HFFc6 (cell line): ENCODE data around the gene CALML5. TPM values are rescaled to one million over a fixed set of nuclear protein-coding genes. Genes with fewer than 3 reads are reported as not detected.

Experiments used
- DNase-seq: peaks from one replicate; pipeline ENCODE4 v3.0.0-alpha.2; 2018
- H3K27ac Mint-ChIP-seq: 2 replicates; pipeline ENCODE4 v1.8.0; 2020; ENCODE audit warnings: mild to moderate bottlenecking, mixed read lengths
- H3K27me3 Mint-ChIP-seq: 2 replicates; pipeline ENCODE4 v1.8.0; 2021; ENCODE audit warnings: mild to moderate bottlenecking, moderate library complexity, mixed read lengths; ENCODE audit not compliant: insufficient read depth
- H3K36me3 Mint-ChIP-seq: 2 replicates; pipeline ENCODE4 v1.8.0; 2021; ENCODE audit warnings: low read depth, mixed read lengths
- H3K4me1 Mint-ChIP-seq: 2 replicates; pipeline ENCODE4 v1.8.0; 2020; ENCODE audit warnings: low read depth, mixed read lengths
- H3K4me3 Mint-ChIP-seq: 2 replicates; pipeline ENCODE4 v1.8.0; 2020; ENCODE audit warnings: mild to moderate bottlenecking, moderate library complexity, mixed read lengths
- H3K9me3 Mint-ChIP-seq: 2 replicates; pipeline ENCODE4 v1.8.0; 2020; ENCODE audit warnings: mild to moderate bottlenecking, mixed read lengths
- total RNA-seq, 6 experiments: library from RNA; stranded (reverse); fragmentation: NEBNext Ultra II Directional; extraction: Animal tissue kit (Norgen Biotek cat#: 25700); gene quantifications; 2 replicates in 1 of 6; 3 replicates in 5 of 6; pipeline ENCODE4 v1.2.3, GENCODE V29; 2021
- TF ChIP-seq, protein P1 (sequence below): fragments of 200-600 bp; sonication (generic); IDR thresholded peaks from 2 replicates; pipeline ENCODE4 v1.5.0; 2021; ENCODE audit warnings: antibody characterized with exemption, mild to moderate bottlenecking

Gene CALML5
- total RNA-seq, 6 experiments from 2014 or later = not detected

DNA sequence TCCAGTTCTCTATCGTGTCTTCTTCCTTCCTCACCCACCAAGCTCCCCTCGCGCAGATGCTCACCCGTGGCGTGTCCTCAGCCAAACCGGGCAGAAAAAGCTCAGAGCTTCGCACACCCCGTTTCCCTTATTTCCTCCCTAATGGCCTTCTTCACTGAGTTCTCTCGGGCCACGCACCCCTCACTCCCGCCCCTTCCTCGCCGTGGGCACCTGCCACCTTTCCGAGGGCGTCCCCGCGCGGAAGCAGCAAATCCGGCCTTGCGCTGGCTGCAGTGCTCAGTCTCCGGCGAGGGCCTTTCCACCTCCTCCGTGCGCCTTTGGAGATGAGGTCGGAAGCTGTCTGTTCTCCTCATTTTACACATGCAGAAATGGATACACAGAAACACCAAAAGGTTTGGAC is 13.0 kb upstream of the CALML5 start:
- Mint-ChIP-seq H3K4me1 (no peaks in the 10 kb centered on the region; the same call in 1 of the 2 replicates), H3K27me3 (peaks cover 24% of the 10 kb centered on the region), H3K27ac (no peak overlapping the region), H3K36me3 (no peaks in the 10 kb centered on the region), H3K9me3 (no peaks in the 10 kb centered on the region), H3K4me3 (no peak overlapping the region)
- DNase-seq = no peak
- TF ChIP-seq, protein P1, sequence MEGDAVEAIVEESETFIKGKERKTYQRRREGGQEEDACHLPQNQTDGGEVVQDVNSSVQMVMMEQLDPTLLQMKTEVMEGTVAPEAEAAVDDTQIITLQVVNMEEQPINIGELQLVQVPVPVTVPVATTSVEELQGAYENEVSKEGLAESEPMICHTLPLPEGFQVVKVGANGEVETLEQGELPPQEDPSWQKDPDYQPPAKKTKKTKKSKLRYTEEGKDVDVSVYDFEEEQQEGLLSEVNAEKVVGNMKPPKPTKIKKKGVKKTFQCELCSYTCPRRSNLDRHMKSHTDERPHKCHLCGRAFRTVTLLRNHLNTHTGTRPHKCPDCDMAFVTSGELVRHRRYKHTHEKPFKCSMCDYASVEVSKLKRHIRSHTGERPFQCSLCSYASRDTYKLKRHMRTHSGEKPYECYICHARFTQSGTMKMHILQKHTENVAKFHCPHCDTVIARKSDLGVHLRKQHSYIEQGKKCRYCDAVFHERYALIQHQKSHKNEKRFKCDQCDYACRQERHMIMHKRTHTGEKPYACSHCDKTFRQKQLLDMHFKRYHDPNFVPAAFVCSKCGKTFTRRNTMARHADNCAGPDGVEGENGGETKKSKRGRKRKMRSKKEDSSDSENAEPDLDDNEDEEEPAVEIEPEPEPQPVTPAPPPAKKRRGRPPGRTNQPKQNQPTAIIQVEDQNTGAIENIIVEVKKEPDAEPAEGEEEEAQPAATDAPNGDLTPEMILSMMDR = no peak

DNA sequence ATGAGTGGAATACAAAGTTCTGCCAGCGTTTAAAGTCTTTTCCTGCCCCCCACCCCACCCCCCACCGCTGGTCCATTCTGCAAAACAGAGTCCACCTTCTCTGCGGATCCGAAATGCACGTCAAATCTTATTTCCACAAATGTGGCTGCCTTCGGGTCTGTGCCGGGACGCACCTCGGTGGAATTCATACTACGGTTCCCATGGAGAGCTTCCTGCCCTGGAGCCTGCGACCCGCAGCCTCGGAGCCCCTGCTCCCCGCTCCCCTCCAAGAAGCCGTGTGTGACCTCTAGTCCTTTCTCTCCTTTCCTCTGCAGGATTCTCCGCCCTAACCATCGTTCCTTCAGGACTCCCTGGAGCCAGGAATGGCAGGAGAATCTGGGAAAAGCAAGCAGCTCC is 12.5 kb upstream of the CALML5 start:
- Mint-ChIP-seq H3K36me3 (no peaks in the 10 kb centered on the region), H3K9me3 (no peaks in the 10 kb centered on the region), H3K27ac (no peak overlapping the region), H3K4me1 (no peaks in the 10 kb centered on the region; the same call in 1 of the 2 replicates), H3K27me3 (peaks cover 24% of the 10 kb centered on the region), H3K4me3 (no peak overlapping the region)
- DNase-seq = no peak
- TF ChIP-seq, protein P1 = no peak

DNA sequence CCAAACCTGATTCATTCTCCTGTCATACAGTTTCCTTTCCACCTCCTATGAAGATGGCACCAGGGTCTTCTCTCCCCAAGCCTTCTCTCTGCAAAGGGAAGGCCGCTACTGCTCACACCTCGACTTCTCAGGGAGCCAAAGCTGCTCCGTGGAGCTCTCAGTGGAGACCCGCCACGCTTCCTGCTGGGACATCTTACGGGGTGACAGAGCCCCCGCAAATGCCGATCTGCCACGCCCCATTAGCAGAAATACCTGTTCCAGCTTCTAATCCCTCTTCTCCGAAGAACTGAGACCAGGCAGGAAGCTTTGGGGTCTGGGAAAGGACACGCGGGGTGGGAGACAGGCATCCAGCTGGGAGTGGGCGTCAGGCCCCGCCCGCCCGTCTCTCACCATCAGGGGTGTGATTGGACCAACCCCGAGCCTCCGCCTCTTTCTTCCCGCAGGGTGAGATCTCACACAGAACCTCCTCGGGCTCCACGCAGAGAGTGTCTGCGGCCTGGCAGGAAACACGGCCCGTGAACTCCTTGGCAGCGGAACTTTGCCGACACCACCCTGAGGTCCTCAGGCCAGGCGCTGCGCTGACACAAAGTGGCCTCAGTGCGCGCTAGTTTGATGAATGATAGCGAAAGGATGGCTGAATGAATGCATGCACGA is 12.0 kb upstream of the CALML5 start:
- no peaks in the 10 kb centered on the region; the same call in 1 of the 2 replicates for H3K4me1 Mint-ChIP-seq
- H3K36me3 Mint-ChIP-seq = no peaks in the 10 kb centered on the region

DNA sequence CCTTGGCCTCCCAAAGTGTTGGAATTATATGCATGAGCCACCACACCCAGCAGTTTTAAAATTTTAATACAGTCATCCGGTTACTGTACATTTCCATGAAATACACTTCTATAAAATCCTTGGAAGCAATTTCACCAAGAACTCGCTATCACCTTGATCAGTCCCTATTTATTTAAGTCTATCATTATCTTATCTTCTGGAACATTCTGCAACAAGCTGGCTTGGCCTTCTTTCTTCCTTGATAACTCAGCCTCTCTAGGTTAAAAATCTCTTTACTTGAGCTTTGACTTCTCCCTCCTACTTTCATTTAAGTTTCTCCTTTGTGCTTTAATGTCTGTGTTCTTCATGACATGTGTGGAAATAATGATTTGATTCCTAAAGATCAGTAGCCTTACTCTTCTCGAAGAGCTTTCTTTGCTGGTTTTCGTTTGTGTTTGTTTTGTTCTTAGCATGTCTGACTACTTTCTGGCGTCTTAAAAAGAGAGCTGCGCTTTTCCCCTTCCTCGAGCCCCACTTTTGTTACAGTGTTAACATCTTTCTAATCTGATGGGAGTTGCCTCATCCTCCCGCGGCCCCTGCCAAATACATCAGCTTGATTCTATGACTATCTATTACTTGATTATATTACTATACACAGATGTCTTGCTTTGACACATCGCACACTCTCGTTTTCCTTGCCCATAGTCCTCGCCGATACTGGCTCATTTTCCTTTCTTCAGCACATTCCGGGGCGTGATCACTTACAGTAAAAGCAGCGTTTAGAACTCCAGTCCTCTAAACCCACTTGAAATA is 11.1 kb upstream of the CALML5 start:
- TF ChIP-seq, protein P1 = no peak
- Mint-ChIP-seq H3K36me3 (no peaks in the 10 kb centered on the region), H3K4me3 (no peak overlapping the region), H3K27me3 (peaks cover 19% of the 10 kb centered on the region), H3K9me3 (no peaks in the 10 kb centered on the region), H3K4me1 (no peaks in the 10 kb centered on the region; the same call in 1 of the 2 replicates), H3K27ac (no peak overlapping the region)
- no peak for DNase-seq

More for the DNA sequence above, 12.0 kb upstream of the CALML5 start:
- TF ChIP-seq, protein P1 = no peak
- Mint-ChIP-seq H3K4me3 (no peak overlapping the region), H3K27me3 (peaks cover 23% of the 10 kb centered on the region), H3K27ac (no peak overlapping the region), H3K9me3 (no peaks in the 10 kb centered on the region)
- DNase-seq = no peak

DNA sequence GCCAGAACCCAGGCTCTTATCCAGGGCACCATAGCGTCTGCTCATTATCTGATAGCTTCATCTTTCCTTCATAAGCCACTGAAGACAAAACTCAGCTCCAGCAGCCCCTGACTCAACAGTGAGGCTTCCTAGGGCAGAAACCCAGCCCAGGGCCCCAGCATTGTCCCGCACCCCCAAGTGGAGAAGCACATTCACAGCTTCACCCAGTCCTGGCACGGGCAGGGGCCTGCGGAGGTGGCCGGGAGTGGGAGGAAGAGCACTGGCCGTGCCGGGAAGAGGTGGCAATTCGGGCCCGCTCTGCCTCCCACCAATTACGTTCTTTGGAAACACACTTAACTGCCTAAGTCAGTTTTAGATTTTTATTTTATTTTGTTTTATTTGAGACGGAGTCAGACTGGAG is 10.3 kb upstream of the CALML5 start:
- TF ChIP-seq, protein P1 = no peak
- H3K4me3 Mint-ChIP-seq = no peak overlapping the region
- DNase-seq = no peak
- no peaks in the 10 kb centered on the region for H3K9me3 Mint-ChIP-seq
- H3K4me1 Mint-ChIP-seq = no peaks in the 10 kb centered on the region; the same call in 1 of the 2 replicates
- H3K36me3 Mint-ChIP-seq = no peaks in the 10 kb centered on the region
- peaks cover 23% of the 10 kb centered on the region for H3K27me3 Mint-ChIP-seq
- no peak overlapping the region for H3K27ac Mint-ChIP-seq
